T-cell (primary cell): ENCODE data around the gene PLD3. TPM values are rescaled to one million over a fixed set of nuclear protein-coding genes. Genes with fewer than 3 reads are reported as not detected.
A peak's percentile ranks its signal among the peaks of the same experiment; 100 is the strongest.

Source experiments
- ATAC-seq, 4 experiments: fragments of 200-7000 bp in 3 of 4; fragments of 150-1000 bp in 1 of 4; cut with Tn5 transposase; replicated peaks in 1 of 4; 1 replicate in 3 of 4; 2 replicates in 1 of 4; pipeline ENCODE4 v1.10.0; 2021; ENCODE audit warnings: moderate library complexity in 3 of 4, mild to moderate bottlenecking in 2 of 4, moderate number of reproducible peaks in 1 of 4
- CTCF ChIA-PET, 2 donors: fragments of 300-600 bp; sonication (Branson Sonifier 250); formaldehyde crosslinking; loops; one replicate each; lab custom pipeline; 2022; ENCODE audit warnings: antibody characterized with exemption in 2 of 2; lab: Charles Lee
- POLR2A ChIA-PET, 2 donors: fragments of 300-600 bp; sonication (Branson Sonifier 250); formaldehyde crosslinking; loops; one replicate each; lab custom pipeline; 2022; ENCODE audit warnings: antibody characterized with exemption in 2 of 2; lab: Charles Lee
- DNase-seq, 35 experiments: peaks; one replicate each; pipeline versions ENCODE4 v3.0.0 to v3.0.0-alpha.2; 2013 to 2023
- H3K27ac ChIP-seq: one replicate; pipeline ENCODE4 v1.5.1; 2013; ENCODE audit warnings: low read length
- H3K27me3 ChIP-seq, 2 experiments: replicated peaks in 1 of 2; 1 replicate in 1 of 2; 2 replicates in 1 of 2; pipeline versions ENCODE4 v1.6.1 to v1.7.0; 2013; ENCODE audit warnings: low read length in 1 of 2, mixed read lengths in 1 of 2; ENCODE audit not compliant: control insufficient read depth in 2 of 2, insufficient read depth in 2 of 2; ENCODE audit errors: extremely low read depth in 1 of 2
- H3K36me3 ChIP-seq, 2 donors: 1 replicate in 1 of 2; 2 replicates in 1 of 2; pipeline versions ENCODE4 v1.6.1 to v1.7.0; 2013; ENCODE audit warnings: low read length in 1 of 2; ENCODE audit not compliant: control insufficient read depth in 2 of 2, insufficient read depth in 1 of 2; ENCODE audit errors: extremely low read depth in 1 of 2
- H3K4me1 ChIP-seq, 2 experiments: 1 replicate in 1 of 2; 2 replicates in 1 of 2; pipeline versions ENCODE4 v1.6.1 to v1.7.0; 2013; ENCODE audit warnings: low read length in 2 of 2, mixed read lengths in 1 of 2; ENCODE audit not compliant: insufficient read depth in 2 of 2, control insufficient read depth in 1 of 2; ENCODE audit errors: extremely low read depth in 1 of 2
- H3K4me3 ChIP-seq, 2 donors: 1 replicate in 1 of 2; 2 replicates in 1 of 2; pipeline versions ENCODE4 v1.5.1 to v1.7.0; 2013; ENCODE audit warnings: mild to moderate bottlenecking in 2 of 2, low read length in 1 of 2, moderate library complexity in 1 of 2; ENCODE audit not compliant: control insufficient read depth in 1 of 2; ENCODE audit errors: extremely low read depth in 1 of 2
- H3K9me3 ChIP-seq: 2 replicates; pipeline ENCODE4 v1.7.0; 2013
- H3K27ac Mint-ChIP-seq, 2 donors: one replicate each; pipeline ENCODE4 v1.8.0; 2020 to 2021; ENCODE audit warnings: mild to moderate bottlenecking in 2 of 2, mixed read lengths in 2 of 2
- H3K27me3 Mint-ChIP-seq, 2 donors: one replicate each; pipeline ENCODE4 v1.8.0; 2021 to 2022; ENCODE audit warnings: mixed read lengths in 2 of 2
- H3K36me3 Mint-ChIP-seq: one replicate; pipeline ENCODE4 v1.8.0; 2021; ENCODE audit warnings: mixed read lengths
- H3K4me1 Mint-ChIP-seq, 3 donors: one replicate each; pipeline ENCODE4 v1.8.0; 2020 to 2022; ENCODE audit warnings: mixed read lengths in 3 of 3, mild to moderate bottlenecking in 1 of 3
- H3K4me3 Mint-ChIP-seq, 3 donors: one replicate each; pipeline ENCODE4 v1.8.0; 2020 to 2022; ENCODE audit warnings: mild to moderate bottlenecking in 3 of 3, mixed read lengths in 3 of 3, moderate library complexity in 3 of 3
- H3K9me3 Mint-ChIP-seq, 3 donors: one replicate each; pipeline ENCODE4 v1.8.0; 2020 to 2022; ENCODE audit warnings: mixed read lengths in 3 of 3
- WGBS: methylation state at CpG from one replicate; pipeline ENCODE4 v1.1.5; 2013; ENCODE audit warnings: missing lambda C conversion rate; ENCODE audit not compliant: insufficient coverage; 5-methylcytosine and 5-hydroxymethylcytosine counted together
- total RNA-seq, 35 experiments: library from RNA in 6 of 35; stranded (reverse) in 6 of 35; fragments of 120-200 nt in 1 of 35; gene quantifications; one replicate each; pipeline versions ENCODE4 v1.2.1 to v1.2.4 and lab custom pipeline; 2013 to 2026

The PLD3 gene
- total RNA-seq, 5 donors from 2014 or later (not counting 1 experiment from before 2014, with no cell fraction given) = 71.0 to 120 (median 118) TPM

- WGBS = 64% methylated on average over 11 of the region's 16 CpGs
- Mint-ChIP-seq H3K36me3 (no peaks in the 10 kb centered on the region), H3K27ac (peak overlapping the region; percentile 38 to 85), H3K4me3 (no peak overlapping the region), H3K9me3 (no peaks in the 10 kb centered on the region), H3K27me3 (peaks cover 0 to 2% of the 10 kb centered on the region in 2 donors), H3K4me1 (peaks cover 23 to 31% (median 24%) of the 10 kb centered on the region in 3 donors)
- peaks cover 2 to 39% of the 10 kb centered on the region in 2 experiments for H3K4me1 ChIP-seq
- ChIA-PET POLR2A (interaction anchor here in 1 of 2 donors (0.6 kb wide), 1 partner anchor 234 kb away, joined by 6 read pairs; no protein-coding TSS in a partner anchor), CTCF (interaction anchor here (0.5 to 0.6 kb wide), 3 partner anchors 112 to 226 kb away, joined by 3 read pairs; no protein-coding TSS in a partner anchor)
- no peaks in the 10 kb centered on the region for H3K9me3 ChIP-seq
- DNase-seq (peak in 1 of 35 experiments; percentile 17), ATAC-seq (no peak)
- H3K27me3 ChIP-seq = peaks cover 0 to 33% of the 10 kb centered on the region in 2 experiments
- no peak overlapping the region for H3K4me3 ChIP-seq
- H3K27ac ChIP-seq = no peak overlapping the region
- H3K36me3 ChIP-seq = no peaks in the 10 kb centered on the region
Measured at GRCh38 chr19:40416918-40417642, 68.6 kb downstream of the PLD3 start.

- Mint-ChIP-seq H3K4me1 (peaks cover 28 to 37% (median 30%) of the 10 kb centered on the region in 3 donors), H3K36me3 (peaks cover 5% of the 10 kb centered on the region), H3K27me3 (peaks cover 0 to 2% of the 10 kb centered on the region in 2 donors), H3K4me3 (no peak overlapping the region), H3K9me3 (no peaks in the 10 kb centered on the region), H3K27ac (peak overlapping the region in 1 of 2 donors; percentile 85)
- H3K27ac ChIP-seq = no peak overlapping the region
- ATAC-seq (no peak), DNase-seq (no peak)
- ChIA-PET POLR2A (interaction anchor here in 1 of 2 donors (0.6 kb wide), 1 partner anchor 234 kb away, joined by 6 read pairs; no protein-coding TSS in a partner anchor), CTCF (interaction anchor here (0.5 to 0.6 kb wide), 3 partner anchors 112 to 225 kb away, joined by 3 read pairs; no protein-coding TSS in a partner anchor)
- WGBS = 100% methylated on average over 3 of the region's 4 CpGs
- no peaks in the 10 kb centered on the region for H3K9me3 ChIP-seq
- no peak overlapping the region for H3K4me3 ChIP-seq
- H3K27me3 ChIP-seq = peaks cover 0 to 30% of the 10 kb centered on the region in 2 experiments
- peaks cover 2 to 42% of the 10 kb centered on the region in 2 experiments for H3K4me1 ChIP-seq
- H3K36me3 ChIP-seq = peaks cover 0 to 1% of the 10 kb centered on the region in 2 donors
Measured at GRCh38 chr19:40417643-40417981, 69.1 kb downstream of the PLD3 start.

- H3K9me3 ChIP-seq = no peaks in the 10 kb centered on the region
- DNase-seq (no peak), ATAC-seq (no peak)
- Mint-ChIP-seq H3K4me1 (peaks cover 28 to 37% (median 30%) of the 10 kb centered on the region in 3 donors), H3K4me3 (no peak overlapping the region), H3K9me3 (no peaks in the 10 kb centered on the region), H3K27ac (peak overlapping the region in 1 of 2 donors; percentile 66), H3K36me3 (peaks cover 5% of the 10 kb centered on the region), H3K27me3 (peaks cover 0 to 2% of the 10 kb centered on the region in 2 donors)
- ChIA-PET POLR2A (no interaction called here), CTCF (interaction anchor here in 1 of 2 donors (0.5 kb wide), 2 partner anchors 139 to 225 kb away, joined by 3 read pairs; no protein-coding TSS in a partner anchor)
- H3K4me1 ChIP-seq = peaks cover 2 to 44% of the 10 kb centered on the region in 2 experiments
- H3K36me3 ChIP-seq = peaks cover 0 to 5% of the 10 kb centered on the region in 2 donors
- H3K27ac ChIP-seq = no peak overlapping the region
- no peak overlapping the region for H3K4me3 ChIP-seq
- 40% methylated on average over 1 of the region's 3 CpGs for WGBS
- peaks cover 0 to 26% of the 10 kb centered on the region in 2 experiments for H3K27me3 ChIP-seq
Measured at GRCh38 chr19:40418040-40418439, 69.5 kb downstream of the PLD3 start.

- DNase-seq (no peak), ATAC-seq (no peak)
- H3K27ac ChIP-seq = no peak overlapping the region
- Mint-ChIP-seq H3K36me3 (peaks cover 5% of the 10 kb centered on the region), H3K27ac (peak overlapping the region; percentile 46 to 62), H3K9me3 (no peaks in the 10 kb centered on the region), H3K4me3 (peak overlapping the region in 2 of 3 donors; percentile 1 to 87), H3K4me1 (peaks cover 30 to 37% (median 33%) of the 10 kb centered on the region in 3 donors), H3K27me3 (no peaks in the 10 kb centered on the region)
- ChIA-PET POLR2A (no interaction called here), CTCF (no interaction called here)
- H3K9me3 ChIP-seq = no peaks in the 10 kb centered on the region
- H3K4me1 ChIP-seq = peaks cover 4 to 41% of the 10 kb centered on the region in 2 experiments
- no peak overlapping the region for H3K4me3 ChIP-seq
- 100% methylated on average over 1 of the region's 5 CpGs for WGBS
- peaks cover 0 to 7% of the 10 kb centered on the region in 2 donors for H3K36me3 ChIP-seq
- peaks cover 0 to 17% of the 10 kb centered on the region in 2 experiments for H3K27me3 ChIP-seq
Measured at GRCh38 chr19:40419066-40419612, 70.6 kb downstream of the PLD3 start.

GRCh38 chr19:40419780-40420179, 71.3 kb downstream of the PLD3 start:
- Mint-ChIP-seq H3K4me3 (peak overlapping the region; percentile 59 to 87 (median 72)), H3K4me1 (peaks cover 36 to 42% (median 39%) of the 10 kb centered on the region in 3 donors), H3K9me3 (no peaks in the 10 kb centered on the region), H3K27me3 (no peaks in the 10 kb centered on the region), H3K27ac (peak overlapping the region; percentile 18 to 59), H3K36me3 (peaks cover 5% of the 10 kb centered on the region)
- DNase-seq (no peak), ATAC-seq (no peak)
- peaks cover 9 to 45% of the 10 kb centered on the region in 2 experiments for H3K4me1 ChIP-seq
- WGBS = 86% methylated on average over 5 of the region's 5 CpGs
- no peak overlapping the region for H3K4me3 ChIP-seq
- peaks cover 0 to 11% of the 10 kb centered on the region in 2 experiments for H3K27me3 ChIP-seq
- POLR2A ChIA-PET = no interaction called here
- H3K9me3 ChIP-seq = no peaks in the 10 kb centered on the region
- no peak overlapping the region for H3K27ac ChIP-seq
- H3K36me3 ChIP-seq = peaks cover 0 to 7% of the 10 kb centered on the region in 2 donors
- CTCF ChIA-PET = interaction anchor here (0.6 to 1.8 kb wide), 10 partner anchors 21 to 358 kb away, joined by 3 to 12 read pairs (median 4); no protein-coding TSS in a partner anchor

GRCh38 chr19:40420451-40420765, 71.9 kb downstream of the PLD3 start:
- 30% methylated on average over 4 of the region's 14 CpGs for WGBS
- Histone ChIP-seq H3K4me1 (peaks cover 9 to 48% of the 10 kb centered on the region in 2 experiments), H3K4me3 (peak overlapping the region; percentile 89 to 98), H3K27ac (peak overlapping the region; percentile 85), H3K36me3 (peaks cover 0 to 7% of the 10 kb centered on the region in 2 donors), H3K9me3 (no peaks in the 10 kb centered on the region), H3K27me3 (peaks cover 0 to 7% of the 10 kb centered on the region in 2 experiments)
- POLR2A ChIA-PET = interaction anchor here (0.6 to 1.0 kb wide), 6 partner anchors 10 to 993 kb away, joined by 3 to 7 read pairs (median 4); partner anchors contain the start of gene BLVRB (in 1 of the 2)
- CTCF ChIA-PET = interaction anchor here (0.6 to 1.8 kb wide), 22 partner anchors 10 to 888 kb away, joined by 3 to 12 read pairs (median 4); partner anchors contain the start of genes BLVRB (in 1 of the 2) and EID2B (in 1 of the 2)
- DNase-seq (no peak), ATAC-seq (no peak)
- Mint-ChIP-seq H3K27me3 (no peaks in the 10 kb centered on the region), H3K9me3 (no peaks in the 10 kb centered on the region), H3K4me3 (peak overlapping the region; percentile 84 to 87 (median 84)), H3K36me3 (peaks cover 5% of the 10 kb centered on the region), H3K27ac (peak overlapping the region; percentile 96 to 97), H3K4me1 (peaks cover 38 to 44% (median 41%) of the 10 kb centered on the region in 3 donors)
